Measurements from ENCODE around the gene ZNF746.

GRCh38 chr7:149459540-149460452 is 37.8 kb downstream of the ZNF746 start:
- TF ChIP-seq CTCF (IDR thresholded peaks at IDR 0.05) (no peak), POLR2AphosphoS5 (IDR thresholded peaks at IDR 0.05; ENCODE audit: insufficient read depth in 1 of 2, low read depth in 1 of 2) (no peak), POLR2A (IDR thresholded peaks at IDR 0.05) (no peak)
